ENCODE measurements around the gene HSPA12A.

The HSPA12A gene

GRCh38 chr10:116630020-116630419 is 112.3 kb downstream of the HSPA12A start:
- TF ChIP-seq FOXP2 (optimal IDR thresholded peaks at IDR 0.05; ENCODE audit: control extremely low read depth, extremely low read length, insufficient read depth) (no peak), EZH2 (IDR thresholded peaks at IDR 0.05) (no peak), POLR2AphosphoS5 (IDR thresholded peaks at IDR 0.05; ENCODE audit: borderline replicate concordance, low read depth, low read length) (no peak)
- Histone ChIP-seq H3K9me3 (ENCODE audit: low read depth, low read length) (no peaks in the 10 kb centered on the region), H3K4me3 (no peak overlapping the region), H3K36me3 (ENCODE audit: insufficient read depth, low read length) (no peaks in the 10 kb centered on the region), H3K27ac (no peak overlapping the region), H3K9ac (ENCODE audit: insufficient read length) (no peak overlapping the region)
- DNase-seq (ENCODE audit: low read depth, low spot score), result no peak

- no peak overlapping the region for H3K4me3 ChIP-seq
- DNase-seq (ENCODE audit: low read depth, low spot score), result no peak
- no peak for TF ChIP-seq EZH2 (IDR thresholded peaks at IDR 0.05)
- no peak for TF ChIP-seq POLR2AphosphoS5 (IDR thresholded peaks at IDR 0.05; ENCODE audit: borderline replicate concordance, low read depth, low read length)
- no peak for TF ChIP-seq FOXP2 (optimal IDR thresholded peaks at IDR 0.05; ENCODE audit: control extremely low read depth, extremely low read length, insufficient read depth)
- no peaks in the 10 kb centered on the region for H3K9me3 ChIP-seq (ENCODE audit: low read depth, low read length)
- no peak overlapping the region for H3K27ac ChIP-seq
- H3K9ac ChIP-seq (ENCODE audit: insufficient read length), result no peak overlapping the region
- H3K36me3 ChIP-seq (ENCODE audit: insufficient read depth, low read length), result no peaks in the 10 kb centered on the region
Measured at GRCh38 chr10:116629340-116629739, 113.0 kb downstream of the HSPA12A start.

- Histone ChIP-seq H3K9ac (ENCODE audit: insufficient read length) (no peak overlapping the region), H3K4me3 (no peak overlapping the region), H3K27ac (no peak overlapping the region), H3K36me3 (ENCODE audit: insufficient read depth, low read length) (no peaks in the 10 kb centered on the region), H3K9me3 (ENCODE audit: low read depth, low read length) (no peaks in the 10 kb centered on the region)
- TF ChIP-seq EZH2 (IDR thresholded peaks at IDR 0.05), result no peak
- no peak for TF ChIP-seq POLR2AphosphoS5 (IDR thresholded peaks at IDR 0.05; ENCODE audit: borderline replicate concordance, low read depth, low read length)
- no peak for TF ChIP-seq FOXP2 (optimal IDR thresholded peaks at IDR 0.05; ENCODE audit: control extremely low read depth, extremely low read length, insufficient read depth)
- no peak for DNase-seq (ENCODE audit: low read depth, low spot score)
Measured at GRCh38 chr10:116627386-116627933, 114.9 kb downstream of the HSPA12A start.

GRCh38 chr10:116626815-116627214 is 115.6 kb downstream of the HSPA12A start:
- no peak for TF ChIP-seq POLR2AphosphoS5 (IDR thresholded peaks at IDR 0.05; ENCODE audit: borderline replicate concordance, low read depth, low read length)
- no peak for TF ChIP-seq FOXP2 (optimal IDR thresholded peaks at IDR 0.05; ENCODE audit: control extremely low read depth, extremely low read length, insufficient read depth)
- TF ChIP-seq EZH2 (IDR thresholded peaks at IDR 0.05), result no peak
- no peak overlapping the region for H3K27ac ChIP-seq

GRCh38 chr10:116625845-116626244 is 116.5 kb downstream of the HSPA12A start:
- TF ChIP-seq FOXP2 (optimal IDR thresholded peaks at IDR 0.05; ENCODE audit: control extremely low read depth, extremely low read length, insufficient read depth) (no peak), POLR2AphosphoS5 (IDR thresholded peaks at IDR 0.05; ENCODE audit: borderline replicate concordance, low read depth, low read length) (no peak), EZH2 (IDR thresholded peaks at IDR 0.05) (no peak)
- Histone ChIP-seq H3K9me3 (ENCODE audit: low read depth, low read length) (no peaks in the 10 kb centered on the region), H3K36me3 (ENCODE audit: insufficient read depth, low read length) (no peaks in the 10 kb centered on the region), H3K27ac (no peak overlapping the region), H3K9ac (ENCODE audit: insufficient read length) (no peak overlapping the region), H3K4me3 (no peak overlapping the region)
- no peak for DNase-seq (ENCODE audit: low read depth, low spot score)

More at GRCh38 chr10:116626815-116627214, 115.6 kb downstream of the HSPA12A start:
- no peaks in the 10 kb centered on the region for H3K9me3 ChIP-seq (ENCODE audit: low read depth, low read length)
- H3K36me3 ChIP-seq (ENCODE audit: insufficient read depth, low read length), result no peaks in the 10 kb centered on the region
- no peak overlapping the region for H3K4me3 ChIP-seq
- no peak for DNase-seq (ENCODE audit: low read depth, low spot score)
- no peak overlapping the region for H3K9ac ChIP-seq (ENCODE audit: insufficient read length)

GRCh38 chr10:116621934-116622655 is 120.3 kb downstream of the HSPA12A start:
- Histone ChIP-seq H3K36me3 (ENCODE audit: insufficient read depth, low read length) (no peaks in the 10 kb centered on the region), H3K9ac (ENCODE audit: insufficient read length) (no peak overlapping the region), H3K27ac (no peak overlapping the region), H3K9me3 (ENCODE audit: low read depth, low read length) (no peaks in the 10 kb centered on the region), H3K4me3 (no peak overlapping the region)
- DNase-seq (ENCODE audit: low read depth, low spot score), result no peak
- no peak for TF ChIP-seq POLR2AphosphoS5 (IDR thresholded peaks at IDR 0.05; ENCODE audit: borderline replicate concordance, low read depth, low read length)
- no peak for TF ChIP-seq FOXP2 (optimal IDR thresholded peaks at IDR 0.05; ENCODE audit: control extremely low read depth, extremely low read length, insufficient read depth)
- TF ChIP-seq EZH2 (IDR thresholded peaks at IDR 0.05), result no peak

- H3K36me3 ChIP-seq (ENCODE audit: insufficient read depth, low read length), result no peaks in the 10 kb centered on the region
- no peak overlapping the region for H3K27ac ChIP-seq
- no peak overlapping the region for H3K4me3 ChIP-seq
- no peak for DNase-seq (ENCODE audit: low read depth, low spot score)
- no peak overlapping the region for H3K9ac ChIP-seq (ENCODE audit: insufficient read length)
- TF ChIP-seq POLR2AphosphoS5 (IDR thresholded peaks at IDR 0.05; ENCODE audit: borderline replicate concordance, low read depth, low read length), result no peak
- TF ChIP-seq EZH2 (IDR thresholded peaks at IDR 0.05), result no peak
- no peak for TF ChIP-seq FOXP2 (optimal IDR thresholded peaks at IDR 0.05; ENCODE audit: control extremely low read depth, extremely low read length, insufficient read depth)
- H3K9me3 ChIP-seq (ENCODE audit: low read depth, low read length), result no peaks in the 10 kb centered on the region
Measured at GRCh38 chr10:116621476-116621875, 120.9 kb downstream of the HSPA12A start.
